Body of pancreas (tissue), 4 donors: ENCODE measurements around the gene CADPS. TPM values are rescaled to one million over a fixed set of nuclear protein-coding genes. Genes with fewer than 3 reads are reported as not detected.

ENCODE experiments used
- ATAC-seq: fragments of 150-250 bp; one replicate; pipeline ENCODE4 v1.9.1; 2016
- DNase-seq, 4 donors: peaks; one replicate each; pipeline ENCODE4 v3.0.0-alpha.2; 2019
- H3K27ac ChIP-seq, 4 donors: fragments of 200-600 bp; sonication (generic); 1 replicate in 3 of 4; 2 replicates in 1 of 4; pipeline versions ENCODE4 v1.5.1 to v1.6.1; 2016 to 2019; ENCODE audit warnings: mild to moderate bottlenecking in 1 of 4, mixed read lengths in 1 of 4, moderate library complexity in 1 of 4
- H3K27me3 ChIP-seq, 2 donors: fragments of 200-600 bp; sonication (generic); one replicate each; pipeline ENCODE4 v1.6.0; 2016; ENCODE audit warnings: mild to moderate bottlenecking in 1 of 2
- H3K36me3 ChIP-seq, 2 donors: fragments of 200-600 bp; sonication (generic); replicated peaks in 1 of 2; 2 replicates each; pipeline ENCODE4 v1.5.1; 2016; ENCODE audit warnings: low read depth in 2 of 2; ENCODE audit not compliant: insufficient read depth in 1 of 2
- H3K4me1 ChIP-seq: fragments of 200-600 bp; sonication (generic); one replicate; pipeline ENCODE4 v1.6.0; 2016
- H3K4me3 ChIP-seq, 2 donors: fragments of 200-600 bp; sonication (generic); 1 replicate in 1 of 2; 2 replicates in 1 of 2; pipeline ENCODE4 v1.5.1; 2016 to 2019
- H3K9me3 ChIP-seq, 3 donors: fragments of 200-600 bp; sonication (generic); 1 replicate in 2 of 3; 2 replicates in 1 of 3; pipeline ENCODE4 v1.5.1; 2016
- POLR2A ChIP-seq, 3 donors: fragments of 450-650 bp; IDR thresholded peaks; one replicate each; pipeline ENCODE4 v1.6.1; 2016; ENCODE audit warnings: antibody characterized with exemption in 3 of 3, mild to moderate bottlenecking in 2 of 3
- WGBS, 2 donors: methylation state at CpG; one replicate each; pipeline ENCODE4 v1.1.5; 2017; 5-methylcytosine and 5-hydroxymethylcytosine counted together
- intact Hi-C: fragments of 100-400 bp; cut with DNase I; formaldehyde crosslinking; loops from one replicate; pipeline ENCODE4 v1.15.1; 2023
- total RNA-seq, 2 donors: library from RNA; depleted of rRNA; stranded (reverse); fragments of >200 nt; gene quantifications; one replicate each; pipeline ENCODE4 v1.1.0, GENCODE V29; 2016
- TF ChIP-seq, protein P1 (sequence below), 7 experiments: fragments of 450-650 bp in 4 of 7; fragments of 200-600 bp in 3 of 7; sonication (generic) in 3 of 7; IDR thresholded peaks; one replicate each; pipeline ENCODE4 v1.5.1; 2016 to 2019; ENCODE audit warnings: antibody characterized with exemption in 7 of 7

The CADPS gene
- total RNA-seq, 2 donors from 2014 or later: 22.1 to 67.6 TPM

DNA sequence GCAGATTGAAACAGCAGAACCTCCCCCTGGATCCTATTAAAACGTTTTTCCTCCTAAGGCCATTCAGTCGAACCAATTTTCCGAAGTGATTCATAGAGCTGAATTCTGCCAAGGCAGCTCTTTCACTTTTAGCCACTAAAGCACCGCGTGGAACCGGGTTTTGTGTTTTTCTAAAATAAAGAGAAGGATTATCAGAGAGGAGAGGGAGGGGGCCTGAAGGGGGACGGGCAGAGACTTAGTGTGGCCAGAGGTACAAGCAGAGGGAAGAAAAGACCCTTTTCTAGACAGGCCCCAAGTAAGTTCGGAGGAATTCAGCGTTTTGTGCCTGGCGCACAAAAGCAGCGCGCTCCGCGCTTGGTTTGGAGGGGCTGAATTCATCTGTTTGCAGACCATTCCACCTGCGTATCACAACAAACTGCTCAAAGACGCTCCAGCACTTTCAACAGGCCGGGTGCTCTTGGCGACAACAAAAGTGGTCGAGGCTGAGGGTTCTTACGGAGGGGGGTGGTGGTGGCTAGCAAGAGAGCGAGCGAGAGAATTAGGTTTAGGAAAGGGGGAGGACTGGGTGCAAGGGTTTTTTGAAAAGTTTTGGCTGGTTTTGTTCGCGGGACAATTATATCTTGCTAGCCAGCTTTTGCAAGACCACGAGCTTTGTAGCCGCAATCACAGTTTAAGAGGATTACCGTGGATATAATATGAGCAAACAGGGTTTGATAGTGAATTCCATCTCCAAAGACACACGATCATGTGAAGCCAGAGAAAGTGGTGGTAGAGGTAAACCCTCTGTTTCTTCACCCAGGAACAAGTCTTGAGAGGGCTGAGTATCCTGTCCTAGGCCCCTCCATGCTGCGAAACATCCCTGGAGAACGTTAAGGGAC lies 500.6 kb downstream of the CADPS start:
- DNase-seq: no peak
- intact Hi-C loops: no loop called here
- ATAC-seq: no peak
- no peak overlapping the region for H3K4me3 ChIP-seq
- peaks cover 48% of the 10 kb centered on the region for H3K4me1 ChIP-seq
- no peak overlapping the region for H3K27ac ChIP-seq
- H3K9me3 ChIP-seq: no peaks in the 10 kb centered on the region
- H3K27me3 ChIP-seq: peaks cover 0 to 57% of the 10 kb centered on the region in 2 donors
- no peak for TF ChIP-seq POLR2A (IDR thresholded peaks at IDR 0.05)
- TF ChIP-seq, protein P1, sequence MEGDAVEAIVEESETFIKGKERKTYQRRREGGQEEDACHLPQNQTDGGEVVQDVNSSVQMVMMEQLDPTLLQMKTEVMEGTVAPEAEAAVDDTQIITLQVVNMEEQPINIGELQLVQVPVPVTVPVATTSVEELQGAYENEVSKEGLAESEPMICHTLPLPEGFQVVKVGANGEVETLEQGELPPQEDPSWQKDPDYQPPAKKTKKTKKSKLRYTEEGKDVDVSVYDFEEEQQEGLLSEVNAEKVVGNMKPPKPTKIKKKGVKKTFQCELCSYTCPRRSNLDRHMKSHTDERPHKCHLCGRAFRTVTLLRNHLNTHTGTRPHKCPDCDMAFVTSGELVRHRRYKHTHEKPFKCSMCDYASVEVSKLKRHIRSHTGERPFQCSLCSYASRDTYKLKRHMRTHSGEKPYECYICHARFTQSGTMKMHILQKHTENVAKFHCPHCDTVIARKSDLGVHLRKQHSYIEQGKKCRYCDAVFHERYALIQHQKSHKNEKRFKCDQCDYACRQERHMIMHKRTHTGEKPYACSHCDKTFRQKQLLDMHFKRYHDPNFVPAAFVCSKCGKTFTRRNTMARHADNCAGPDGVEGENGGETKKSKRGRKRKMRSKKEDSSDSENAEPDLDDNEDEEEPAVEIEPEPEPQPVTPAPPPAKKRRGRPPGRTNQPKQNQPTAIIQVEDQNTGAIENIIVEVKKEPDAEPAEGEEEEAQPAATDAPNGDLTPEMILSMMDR (IDR thresholded peaks at IDR 0.05): no peak
- 4 to 9% methylated on average over 30 of the region's 30 CpGs for WGBS, 2 donors
- no peaks in the 10 kb centered on the region for H3K36me3 ChIP-seq

DNA sequence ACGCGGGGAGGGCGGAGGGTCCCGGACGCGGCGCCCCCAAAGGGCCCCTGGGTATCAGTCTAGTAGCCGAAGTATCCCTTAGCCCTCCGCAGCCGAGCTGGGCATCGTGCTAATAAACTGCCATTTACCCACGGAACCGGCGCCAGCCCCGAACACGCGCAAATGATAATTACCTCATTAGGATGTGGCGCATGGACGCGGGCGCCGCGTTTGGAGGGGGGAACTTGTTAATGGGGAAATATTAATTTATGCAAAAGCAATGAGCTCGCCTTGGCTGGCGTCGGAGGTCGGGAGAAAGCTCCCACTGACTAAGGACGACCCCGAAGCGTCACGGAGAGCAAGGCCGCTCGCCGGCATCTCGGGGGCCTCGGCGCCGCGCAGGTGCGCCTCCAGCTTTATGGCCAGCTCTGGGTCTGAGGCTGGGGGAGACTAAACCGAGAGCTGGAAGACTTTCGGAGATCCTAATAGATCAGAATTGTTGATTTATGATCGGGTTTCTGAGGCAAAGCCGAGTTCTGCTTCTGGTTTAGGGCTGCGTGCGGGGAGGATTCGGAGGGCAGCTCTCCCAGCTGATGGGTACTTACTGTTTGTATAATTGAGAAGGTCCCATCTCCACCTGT lies 501.4 kb downstream of the CADPS start:
- Histone ChIP-seq H3K36me3 (no peaks in the 10 kb centered on the region), H3K27ac (no peak overlapping the region), H3K9me3 (no peaks in the 10 kb centered on the region), H3K4me1 (peaks cover 48% of the 10 kb centered on the region), H3K27me3 (peaks cover 0 to 60% of the 10 kb centered on the region in 2 donors), H3K4me3 (no peak overlapping the region)
- no peak for ATAC-seq
- DNase-seq: no peak
- TF ChIP-seq, protein P1 (IDR thresholded peaks at IDR 0.05): no peak
- no peak for TF ChIP-seq POLR2A (IDR thresholded peaks at IDR 0.05)
- 1 to 2% methylated on average over 41 to 47 of the region's 47 CpGs for WGBS, 2 donors
- intact Hi-C loops: no loop called here

DNA sequence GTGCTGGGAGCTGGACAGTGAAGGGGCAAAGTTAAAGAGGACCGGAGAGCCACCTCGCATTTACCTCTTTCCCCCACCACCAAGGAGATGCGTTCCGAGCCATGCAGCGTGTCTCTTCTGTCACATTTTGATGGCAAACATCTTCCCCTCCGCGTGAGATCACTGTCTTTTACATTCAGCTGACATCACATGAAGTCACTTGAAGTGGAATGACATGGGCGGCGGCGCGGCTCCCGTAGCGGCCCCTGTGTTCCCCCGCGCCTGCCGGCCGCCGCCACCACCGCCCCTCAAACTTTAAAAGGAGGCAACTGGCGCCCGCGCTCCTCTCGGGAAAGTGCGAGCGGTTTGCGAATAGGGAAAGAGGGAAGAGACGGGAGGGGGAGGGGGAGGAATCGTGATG lies 502.0 kb downstream of the CADPS start, which contains the start of gene FEZF2:
Gene FEZF2 (minus strand): TSS at position 336 of the 400 bp plus-strand sequence. CDS start 682 bp downstream, outside the sequence.
- TF ChIP-seq POLR2A (IDR thresholded peaks at IDR 0.05): no peak
- TF ChIP-seq, protein P1 (IDR thresholded peaks at IDR 0.05): no peak
- intact Hi-C loops: no loop called here
- H3K27ac ChIP-seq: no peak within 1 kb of the TSS
- DNase-seq (no peak), ATAC-seq (no peak)
- H3K4me1 ChIP-seq: peaks cover 50% of the 10 kb centered on the region
- no peak within 1 kb of the TSS for H3K4me3 ChIP-seq
- H3K36me3 ChIP-seq: no peaks in the 10 kb centered on the region
- H3K9me3 ChIP-seq: no peaks in the 10 kb centered on the region
- H3K27me3 ChIP-seq: peaks cover 0 to 60% of the 10 kb centered on the region in 2 donors
- WGBS, 2 donors: 0 to 1% methylated on average over 8 to 28 of the region's 28 CpGs

DNA sequence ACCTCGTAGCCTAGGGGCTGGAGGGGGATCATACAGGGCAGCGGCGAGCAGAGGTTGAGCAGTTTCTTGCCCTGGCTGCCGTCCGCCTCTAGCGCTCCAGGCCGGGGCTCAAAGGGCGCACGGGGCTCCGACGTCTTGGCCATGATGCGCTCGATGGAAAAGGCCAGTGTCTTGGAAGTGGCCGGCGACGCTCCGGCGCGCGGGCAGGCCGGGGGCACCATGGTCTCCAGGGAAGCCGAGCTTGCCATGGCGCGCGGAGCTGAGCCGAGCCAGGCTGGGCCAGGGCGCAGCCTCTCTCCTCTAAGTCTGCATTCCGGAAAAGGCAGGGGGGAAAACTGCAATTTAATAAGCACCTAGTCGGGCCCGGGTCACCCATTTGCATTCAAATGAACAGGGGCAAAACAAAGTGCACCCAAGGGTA lies 502.6 kb downstream of the CADPS start:
- H3K4me1 ChIP-seq: peaks cover 48% of the 10 kb centered on the region
- H3K4me3 ChIP-seq: no peak overlapping the region

More for the DNA sequence above, 502.6 kb downstream of the CADPS start:
- 1 to 2% methylated on average over 7 to 30 of the region's 30 CpGs for WGBS, 2 donors
- Histone ChIP-seq H3K27ac (no peak overlapping the region), H3K9me3 (no peaks in the 10 kb centered on the region), H3K27me3 (peaks cover 0 to 63% of the 10 kb centered on the region in 2 donors), H3K36me3 (no peaks in the 10 kb centered on the region)
- TF ChIP-seq POLR2A (IDR thresholded peaks at IDR 0.05): no peak
- TF ChIP-seq, protein P1 (IDR thresholded peaks at IDR 0.05): no peak
- intact Hi-C loops: no loop called here
- ATAC-seq (no peak), DNase-seq (no peak)
